ENCODE measurements around the gene KRTAP1-5.

DNA sequence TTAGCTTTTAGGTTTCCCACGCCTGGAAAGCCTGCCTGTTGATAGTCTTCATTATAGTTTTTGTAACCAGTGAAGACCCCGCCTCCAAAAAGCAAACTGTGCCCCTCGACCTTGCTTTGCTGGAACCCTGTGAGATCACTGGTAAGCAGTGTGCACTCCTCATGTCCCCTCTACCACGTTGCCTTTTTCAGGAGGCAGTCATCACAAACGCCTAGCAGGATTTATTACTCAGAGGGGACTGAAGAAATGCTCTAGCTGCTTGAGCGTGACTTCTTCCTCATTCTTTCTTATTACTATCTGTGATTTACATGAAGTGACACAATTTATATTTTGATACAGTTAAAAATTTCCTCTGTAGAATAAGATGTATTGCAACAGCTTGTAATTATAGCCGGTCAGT, 11.6 kb downstream of the KRTAP1-5 start:
- TF ChIP-seq, protein P1, sequence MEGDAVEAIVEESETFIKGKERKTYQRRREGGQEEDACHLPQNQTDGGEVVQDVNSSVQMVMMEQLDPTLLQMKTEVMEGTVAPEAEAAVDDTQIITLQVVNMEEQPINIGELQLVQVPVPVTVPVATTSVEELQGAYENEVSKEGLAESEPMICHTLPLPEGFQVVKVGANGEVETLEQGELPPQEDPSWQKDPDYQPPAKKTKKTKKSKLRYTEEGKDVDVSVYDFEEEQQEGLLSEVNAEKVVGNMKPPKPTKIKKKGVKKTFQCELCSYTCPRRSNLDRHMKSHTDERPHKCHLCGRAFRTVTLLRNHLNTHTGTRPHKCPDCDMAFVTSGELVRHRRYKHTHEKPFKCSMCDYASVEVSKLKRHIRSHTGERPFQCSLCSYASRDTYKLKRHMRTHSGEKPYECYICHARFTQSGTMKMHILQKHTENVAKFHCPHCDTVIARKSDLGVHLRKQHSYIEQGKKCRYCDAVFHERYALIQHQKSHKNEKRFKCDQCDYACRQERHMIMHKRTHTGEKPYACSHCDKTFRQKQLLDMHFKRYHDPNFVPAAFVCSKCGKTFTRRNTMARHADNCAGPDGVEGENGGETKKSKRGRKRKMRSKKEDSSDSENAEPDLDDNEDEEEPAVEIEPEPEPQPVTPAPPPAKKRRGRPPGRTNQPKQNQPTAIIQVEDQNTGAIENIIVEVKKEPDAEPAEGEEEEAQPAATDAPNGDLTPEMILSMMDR (IDR thresholded peaks at IDR 0.05; ENCODE audit: poor library complexity), result no peak
- no peak for TF ChIP-seq EZH2 (IDR thresholded peaks at IDR 0.05; ENCODE audit: borderline replicate concordance)

Data from hepatocyte (in vitro differentiated cells).